GM21526 (cell line): ENCODE measurements around the gene PNLIPRP3.
"Not testable (repeated sequence)": the region's sequence is repeated elsewhere in the genome, so short reads cannot be mapped to it uniquely, and the experiment has no call there.

Experiments
- ATAC-seq: cut with Tn5 transposase; IDR thresholded peaks from one replicate; pipeline ENCODE4 v1.9.1; 2021; ENCODE audit warnings: moderate library complexity; ENCODE audit not compliant: unreplicated experiment, low FRiP score

The PNLIPRP3 gene

GRCh38 chr10:116427671-116428070, at the start of gene PNLIPRP3:
Gene PNLIPRP3, plus strand, starts transcription at chr10:116427847. Its CDS starts 166 bp downstream, at chr10:116428013.
- no peak for ATAC-seq

- no peak for ATAC-seq
Measured at GRCh38 chr10:116382290-116382689, 45.4 kb upstream of the PNLIPRP3 start.

GRCh38 chr10:116385311-116385710, 42.3 kb upstream of the PNLIPRP3 start:
- no peak for ATAC-seq

- ATAC-seq, result no peak
Measured at GRCh38 chr10:116385994-116386809, 41.4 kb upstream of the PNLIPRP3 start.

GRCh38 chr10:116393246-116393831, 34.3 kb upstream of the PNLIPRP3 start:
- not testable (repeated sequence) for ATAC-seq

GRCh38 chr10:116395223-116395985, 32.2 kb upstream of the PNLIPRP3 start:
- no peak for ATAC-seq

- no peak for ATAC-seq
Measured at GRCh38 chr10:116398224-116398623, 29.4 kb upstream of the PNLIPRP3 start.

- ATAC-seq, result no peak
Measured at GRCh38 chr10:116402858-116403257, 24.8 kb upstream of the PNLIPRP3 start.

- no peak for ATAC-seq
Measured at GRCh38 chr10:116403740-116404250, 23.9 kb upstream of the PNLIPRP3 start.

GRCh38 chr10:116408719-116409118, 18.9 kb upstream of the PNLIPRP3 start:
- ATAC-seq, result peak; percentile 70

- ATAC-seq, result no peak
Measured at GRCh38 chr10:116410351-116410750, 17.3 kb upstream of the PNLIPRP3 start.

- no peak for ATAC-seq
Measured at GRCh38 chr10:116417821-116418220, 9.8 kb upstream of the PNLIPRP3 start.

- no peak for ATAC-seq
Measured at GRCh38 chr10:116418389-116418788, 9.3 kb upstream of the PNLIPRP3 start.

- ATAC-seq, result no peak
Measured at GRCh38 chr10:116421815-116422214, 5.8 kb upstream of the PNLIPRP3 start.

- ATAC-seq, result no peak
Measured at GRCh38 chr10:116429288-116429977, 1.8 kb downstream of the PNLIPRP3 start.

GRCh38 chr10:116430288-116430687, 2.6 kb downstream of the PNLIPRP3 start:
- no peak for ATAC-seq

- ATAC-seq, result no peak
Measured at GRCh38 chr10:116431598-116431997, 4.0 kb downstream of the PNLIPRP3 start.

GRCh38 chr10:116437076-116437692, 9.5 kb downstream of the PNLIPRP3 start:
- ATAC-seq, result no peak

GRCh38 chr10:116440330-116441030, 12.8 kb downstream of the PNLIPRP3 start:
- no peak for ATAC-seq
